GM12864 (cell line): ENCODE data around the gene KCNJ13.

Source experiments
- DNase-seq: peaks from one replicate; pipeline ENCODE4 v3.0.0-alpha.2; 2011; ENCODE audit warnings: low read depth
- H3K4me3 ChIP-seq: 2 replicates; pipeline ENCODE4 v1.5.1; 2011; ENCODE audit warnings: mild to moderate bottlenecking, low read depth, low read length, control low read depth
- TF ChIP-seq, protein P1 (sequence below): IDR thresholded peaks from 2 replicates; pipeline ENCODE4 v1.5.1; 2011; ENCODE audit warnings: low read depth, mild to moderate bottlenecking, moderate library complexity, low read length, control low read depth, inconsistent platforms; ENCODE audit errors: missing control alignments

Gene KCNJ13

DNA sequence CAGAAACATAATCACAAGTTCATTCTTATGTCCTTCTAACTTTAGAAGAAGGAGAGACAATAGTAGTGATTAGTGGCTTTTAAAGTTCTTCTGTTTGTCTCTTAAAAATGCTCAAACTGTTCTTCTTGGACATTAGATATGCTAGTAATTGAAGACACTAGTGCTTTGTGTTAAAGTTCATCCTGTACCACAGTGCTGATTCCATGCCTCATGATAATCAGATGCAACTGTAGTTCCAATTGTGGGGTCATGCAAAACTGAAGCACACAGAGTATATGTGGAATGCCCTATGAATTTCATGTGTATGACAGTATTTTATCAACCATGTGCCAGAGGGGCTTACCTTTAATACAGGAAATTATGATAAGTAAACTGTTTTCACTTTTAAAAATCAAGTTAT, 11.4 kb upstream of the KCNJ13 start:
- DNase-seq, result no peak
- TF ChIP-seq, protein P1, sequence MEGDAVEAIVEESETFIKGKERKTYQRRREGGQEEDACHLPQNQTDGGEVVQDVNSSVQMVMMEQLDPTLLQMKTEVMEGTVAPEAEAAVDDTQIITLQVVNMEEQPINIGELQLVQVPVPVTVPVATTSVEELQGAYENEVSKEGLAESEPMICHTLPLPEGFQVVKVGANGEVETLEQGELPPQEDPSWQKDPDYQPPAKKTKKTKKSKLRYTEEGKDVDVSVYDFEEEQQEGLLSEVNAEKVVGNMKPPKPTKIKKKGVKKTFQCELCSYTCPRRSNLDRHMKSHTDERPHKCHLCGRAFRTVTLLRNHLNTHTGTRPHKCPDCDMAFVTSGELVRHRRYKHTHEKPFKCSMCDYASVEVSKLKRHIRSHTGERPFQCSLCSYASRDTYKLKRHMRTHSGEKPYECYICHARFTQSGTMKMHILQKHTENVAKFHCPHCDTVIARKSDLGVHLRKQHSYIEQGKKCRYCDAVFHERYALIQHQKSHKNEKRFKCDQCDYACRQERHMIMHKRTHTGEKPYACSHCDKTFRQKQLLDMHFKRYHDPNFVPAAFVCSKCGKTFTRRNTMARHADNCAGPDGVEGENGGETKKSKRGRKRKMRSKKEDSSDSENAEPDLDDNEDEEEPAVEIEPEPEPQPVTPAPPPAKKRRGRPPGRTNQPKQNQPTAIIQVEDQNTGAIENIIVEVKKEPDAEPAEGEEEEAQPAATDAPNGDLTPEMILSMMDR, result no peak
- H3K4me3 ChIP-seq, result no peak overlapping the region

DNA sequence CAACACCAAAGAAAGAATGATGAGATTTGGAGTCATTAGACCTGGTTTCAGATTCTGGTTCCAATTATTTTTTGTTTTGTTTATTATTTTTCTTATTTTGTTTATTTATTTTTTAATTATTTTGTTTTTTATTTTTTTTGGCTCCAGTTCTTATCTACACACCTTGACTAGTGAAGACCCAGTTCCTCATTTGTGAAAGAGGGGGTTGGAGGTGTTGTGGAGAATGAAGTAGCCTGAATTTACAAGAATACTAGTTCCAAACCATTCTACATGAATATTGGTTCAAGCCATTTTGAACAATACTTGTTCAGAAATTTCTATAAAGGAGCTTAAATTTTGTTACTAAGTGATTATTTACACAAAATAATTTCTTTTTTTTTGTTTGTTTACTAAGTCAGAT, 6.9 kb upstream of the KCNJ13 start:
- DNase-seq, result no peak
- no peak overlapping the region for H3K4me3 ChIP-seq
- TF ChIP-seq, protein P1, result no peak

DNA sequence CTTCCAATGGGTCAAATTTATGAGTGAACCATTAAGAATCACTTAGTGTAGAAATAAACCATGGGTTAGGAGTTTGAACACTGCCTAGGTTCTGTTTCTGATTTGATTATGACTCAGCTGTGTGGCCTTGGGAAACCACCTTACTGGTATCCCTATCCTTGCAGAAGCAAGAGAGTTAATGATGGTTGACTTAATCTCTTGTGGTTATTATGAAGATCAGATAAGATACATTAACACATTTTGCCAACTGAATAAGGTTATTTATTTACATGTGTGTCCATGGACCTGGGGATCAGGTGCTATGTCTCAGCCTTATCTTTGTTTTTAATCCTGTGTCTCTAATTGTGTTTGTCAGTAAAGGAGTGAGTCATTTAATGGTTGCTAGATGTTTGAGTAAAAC, 5.4 kb upstream of the KCNJ13 start:
- TF ChIP-seq, protein P1, result no peak
- H3K4me3 ChIP-seq, result no peak overlapping the region
- peak; percentile 12 for DNase-seq

DNA sequence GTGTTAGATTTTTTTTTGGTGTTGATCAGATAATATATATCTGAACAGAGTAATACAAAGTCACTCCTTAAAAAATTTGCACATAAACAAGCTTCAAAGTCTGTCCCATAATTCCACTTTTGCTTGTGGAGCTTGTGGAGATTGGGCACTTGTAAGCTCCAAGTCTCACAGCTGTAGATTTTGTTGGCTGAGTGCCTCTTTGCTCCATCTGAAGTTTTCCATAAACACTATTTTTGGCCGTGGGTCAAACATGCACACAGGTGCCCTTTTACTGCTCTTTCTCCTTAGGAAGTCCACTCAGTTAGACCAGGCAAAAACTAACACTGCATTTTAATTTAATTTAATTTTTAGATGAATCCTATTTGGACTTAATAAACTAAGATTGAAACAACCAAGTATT, 3.6 kb upstream of the KCNJ13 start:
- H3K4me3 ChIP-seq, result no peak overlapping the region
- TF ChIP-seq, protein P1, result no peak
- no peak for DNase-seq

DNA sequence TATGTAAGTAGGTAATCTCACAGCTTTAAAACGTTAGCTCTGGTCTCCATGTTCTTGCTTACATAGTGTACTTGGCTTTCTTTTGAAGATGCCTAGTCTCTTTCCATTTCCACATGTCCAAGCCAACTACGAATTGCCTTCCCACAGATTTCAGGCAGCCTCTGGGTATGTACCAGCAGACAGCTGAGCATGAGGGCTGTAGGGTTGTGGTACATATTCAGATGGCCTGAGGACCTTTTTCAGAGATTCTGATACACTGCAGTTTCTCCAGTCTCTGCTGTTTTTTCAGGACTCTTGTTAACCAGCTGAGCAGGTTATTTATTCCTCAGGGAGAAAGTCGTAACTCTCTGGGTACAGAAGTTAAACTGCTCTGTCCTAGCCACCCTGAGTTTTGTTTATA, 3.1 kb upstream of the KCNJ13 start:
- TF ChIP-seq, protein P1, result no peak
- no peak overlapping the region for H3K4me3 ChIP-seq

DNA sequence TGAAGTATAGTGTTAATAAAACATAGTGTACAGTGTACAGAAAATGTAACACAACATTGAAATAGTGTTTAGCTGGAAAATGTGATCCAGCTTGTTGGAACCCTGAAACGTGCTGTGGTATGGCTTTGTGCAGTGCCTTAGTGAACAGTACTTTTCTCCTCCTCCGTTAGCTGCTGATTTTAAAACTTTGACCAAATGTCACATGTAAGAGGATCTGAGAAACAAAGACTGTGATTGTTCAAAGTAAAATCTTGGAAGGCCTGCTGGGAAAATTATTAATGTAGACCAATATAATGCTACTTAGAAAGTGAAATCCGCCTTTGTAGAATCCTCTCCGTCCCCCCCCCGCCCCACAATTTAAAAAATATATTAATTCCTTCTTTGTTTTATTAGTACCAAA, 911 bp upstream of the KCNJ13 start:
- TF ChIP-seq, protein P1, result no peak

More for the DNA sequence above, 3.1 kb upstream of the KCNJ13 start:
- no peak for DNase-seq

DNA sequence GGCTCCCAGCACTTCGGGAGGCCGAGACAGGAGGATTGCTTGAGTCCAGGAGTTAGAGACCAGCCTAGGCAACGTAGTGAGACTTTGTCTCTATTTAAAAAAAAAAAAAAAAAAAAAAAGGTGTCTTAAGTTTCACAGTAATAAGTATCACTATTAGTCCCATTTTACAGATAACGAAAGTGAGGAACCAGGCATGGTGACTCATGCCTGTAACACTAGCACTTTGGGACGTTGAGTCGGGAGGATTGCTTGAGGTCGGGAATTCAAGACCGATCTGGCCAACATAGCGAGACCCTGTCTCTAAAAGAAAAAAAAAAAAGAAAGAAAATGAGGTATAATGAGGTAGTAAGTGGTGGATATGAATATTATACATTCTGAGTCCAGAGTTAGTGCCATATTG, 2.5 kb downstream of the KCNJ13 start:
- H3K4me3 ChIP-seq, result no peak overlapping the region
- TF ChIP-seq, protein P1, result no peak
- peak; percentile 13 for DNase-seq

More for the DNA sequence above, 911 bp upstream of the KCNJ13 start:
- no peak for DNase-seq
- no peak overlapping the region for H3K4me3 ChIP-seq
